ENCODE results near the gene DTL. TPM values are rescaled to one million over a fixed set of nuclear protein-coding genes. Genes with fewer than 3 reads are reported as not detected.
A peak's percentile ranks its signal among the peaks of the same experiment; 100 is the strongest.

DTL gene
- polyA plus RNA-seq, 1 of the 3 experiments (the other 2 are of a cell fraction), result 9.3 TPM

- Histone ChIP-seq H3K27ac (ENCODE audit: low read depth in 2 of 2, low read length in 1 of 2) (peak overlapping the region in 1 of 2 experiments; percentile 28; a peak in 2 of 4 replicates), H3K4me1 (ENCODE audit: control insufficient read depth in 1 of 2, insufficient read depth in 2 of 2, low read depth in 1 of 2, low read length in 1 of 2) (peaks cover 0 to 17% of the 10 kb centered on the region in 2 experiments; a peak in 2 of 4 replicates), H3K9me2 (no peaks in the 10 kb centered on the region), H3K4me3 (ENCODE audit: low read depth in 2 of 2, low read length in 1 of 2) (no peak overlapping the region), H3K9ac (no peak overlapping the region), H3K4me2 (no peak overlapping the region), H2AFZ (ENCODE audit: low read depth) (no peak overlapping the region), H3K27me3 (ENCODE audit: insufficient read depth) (no peaks in the 10 kb centered on the region), H3K9me3 (no peaks in the 10 kb centered on the region), H3K79me2 (ENCODE audit: insufficient read depth) (peaks cover 7% of the 10 kb centered on the region; the same call in 1 of the 2 replicates), H3K36me3 (replicated peaks in 1 of 2; ENCODE audit: control insufficient read depth in 1 of 2, insufficient read depth in 2 of 2, low read length in 1 of 2) (peaks cover 24 to 36% of the 10 kb centered on the region in 2 experiments), H4K20me1 (ENCODE audit: insufficient read depth) (no peaks in the 10 kb centered on the region), H3F3A (replicated peaks; ENCODE audit: insufficient read depth) (no peaks in the 10 kb centered on the region)
- 39% methylated on average over 3 of the region's 3 CpGs for WGBS (ENCODE audit: low lambda C conversion rate)
- CTCF ChIA-PET, result interaction anchor here (0.7 to 2.9 kb wide), 8 partner anchors 14 to 351 kb away, joined by 3 to 16 read pairs (median 4); partner anchors contain the start of genes DTL and INTS7
- POLR2A ChIA-PET, result no interaction called here
- peak; percentile 21 for DNase-seq
- TF ChIP-seq MXI1 (IDR thresholded peaks at IDR 0.05; ENCODE audit: low read depth, low read length) (no peak), USF1 (IDR thresholded peaks at IDR 0.05; ENCODE audit: borderline replicate concordance, low read depth) (no peak), SMC3 (IDR thresholded peaks at IDR 0.05; ENCODE audit: low read depth, low read length) (no peak), CTCF (IDR thresholded peaks at IDR 0.05) (no peak), CHD2 (IDR thresholded peaks at IDR 0.05; ENCODE audit: low read length, partially characterized antibody) (no peak), EP300 (IDR thresholded peaks at IDR 0.05; ENCODE audit: borderline replicate concordance in 1 of 2, low read depth in 1 of 2, low read length in 1 of 2) (no peak), RCOR1 (IDR thresholded peaks at IDR 0.05; ENCODE audit: low read length) (no peak), TCF12 (IDR thresholded peaks at IDR 0.05) (no peak), GABPA (IDR thresholded peaks at IDR 0.05; ENCODE audit: low read depth) (no peak), ZBTB33 (IDR thresholded peaks at IDR 0.05; ENCODE audit: borderline replicate concordance, low read depth) (no peak), POLR2AphosphoS5 (IDR thresholded peaks at IDR 0.05; ENCODE audit: low read depth, low read length) (no peak), PBX3 (IDR thresholded peaks at IDR 0.05) (no peak), GATA2 (CRISPR knock-in tag; IDR thresholded peaks at IDR 0.05) (no peak), FOXJ3 (CRISPR knock-in tag; IDR thresholded peaks at IDR 0.05) (no peak), TEAD4 (IDR thresholded peaks at IDR 0.05; ENCODE audit: borderline replicate concordance, insufficient read depth) (no peak), REST (IDR thresholded peaks at IDR 0.05; ENCODE audit: low read depth, low read length) (no peak), JUND (IDR thresholded peaks at IDR 0.05) (no peak), NFIC (IDR thresholded peaks at IDR 0.05; ENCODE audit: borderline replicate concordance) (no peak), IRF3 (IDR thresholded peaks at IDR 0.05; ENCODE audit: low read depth, low read length) (no peak), NRF1 (IDR thresholded peaks at IDR 0.05; ENCODE audit: low read depth, low read length) (no peak)
Measured at GRCh38 chr1:212104586-212105325, 69.2 kb downstream of the DTL start.

All from SK-N-SH (cell line).